OCI-LY1 (cell line): ENCODE data around the gene PDE6D.
A peak's percentile ranks its signal among the peaks of the same experiment; 100 is the strongest.

Experiments
- H2AFZ ChIP-seq: fragments of 200-600 bp; sonication (generic), shearing (Covaris generic); 2 replicates; pipeline ENCODE4 v1.6.0; 2014; ENCODE audit warnings: antibody characterized with exemption, mild to moderate bottlenecking, low read length
- H3F3A ChIP-seq: fragments of 200-600 bp; sonication (generic), shearing (Covaris generic); 2 replicates; pipeline ENCODE4 v1.6.0; 2014; ENCODE audit warnings: mild to moderate bottlenecking, antibody characterized with exemption, low read length, moderate library complexity; ENCODE audit not compliant: insufficient read depth
- H3K27ac ChIP-seq: fragments of 200-600 bp; sonication (generic); 2 replicates; pipeline ENCODE4 v1.5.1; 2014; ENCODE audit warnings: low read length, mixed run types, mild to moderate bottlenecking, low read depth; ENCODE audit not compliant: poor library complexity, severe bottlenecking
- H3K27me3 ChIP-seq: fragments of 200-600 bp; sonication (generic); 2 replicates; pipeline ENCODE4 v1.6.0; 2014; ENCODE audit warnings: antibody characterized with exemption, mild to moderate bottlenecking, low read length, moderate library complexity; ENCODE audit not compliant: insufficient read depth
- H3K36me3 ChIP-seq: fragments of 200-600 bp; sonication (generic); 2 replicates; pipeline ENCODE4 v1.6.1; 2014; ENCODE audit warnings: mild to moderate bottlenecking, antibody characterized with exemption, low read length, moderate library complexity, mixed read lengths; ENCODE audit not compliant: insufficient read depth
- H3K4me1 ChIP-seq: fragments of 200-600 bp; sonication (generic); 2 replicates; pipeline ENCODE4 v1.5.1; 2014; ENCODE audit warnings: mild to moderate bottlenecking, low read length, moderate library complexity; ENCODE audit not compliant: insufficient read depth, severe bottlenecking
- H3K4me2 ChIP-seq: fragments of 200-600 bp; sonication (generic), shearing (Covaris generic); 2 replicates; pipeline ENCODE4 v1.6.1; 2014; ENCODE audit warnings: low read length
- H3K4me3 ChIP-seq: fragments of 200-600 bp; sonication (generic); 2 replicates; pipeline ENCODE4 v1.5.1; 2014; ENCODE audit warnings: low read length, low read depth, mild to moderate bottlenecking, mixed read lengths; ENCODE audit not compliant: poor library complexity, severe bottlenecking
- H3K79me2 ChIP-seq: fragments of 200-600 bp; shearing (Covaris generic); 2 replicates; pipeline ENCODE4 v1.6.1; 2016; ENCODE audit warnings: mixed run types, low read length, mixed read lengths; ENCODE audit not compliant: insufficient read depth
- H3K9ac ChIP-seq: fragments of 200-600 bp; sonication (generic), shearing (Covaris generic); 2 replicates; pipeline ENCODE4 v1.6.1; 2014; ENCODE audit warnings: mild to moderate bottlenecking, low read length, mixed read lengths
- H3K9me2 ChIP-seq: fragments of 200-600 bp; sonication (generic), shearing (Covaris generic); 2 replicates; pipeline ENCODE4 v1.6.1; 2014; ENCODE audit warnings: low read depth, mild to moderate bottlenecking, low read length, mixed read lengths
- H3K9me3 ChIP-seq: fragments of 200-600 bp; shearing (Covaris generic); 2 replicates; pipeline ENCODE4 v1.6.1; 2014; ENCODE audit warnings: low read length, mixed read lengths
- H4K20me1 ChIP-seq: fragments of 200-600 bp; sonication (generic), shearing (Covaris generic); 2 replicates; pipeline ENCODE4 v1.6.0; 2016; ENCODE audit warnings: mild to moderate bottlenecking, low read length; ENCODE audit not compliant: insufficient read depth
- EZH2 ChIP-seq: fragments of 200-600 bp; sonication (generic), shearing (Covaris generic); IDR thresholded peaks from 2 replicates; pipeline ENCODE4 v1.8.0; 2017; ENCODE audit warnings: borderline replicate concordance, mixed run types, mild to moderate bottlenecking, antibody characterized with exemption, low read length, moderate library complexity, mixed read lengths
- TF ChIP-seq, protein P1 (sequence below): fragments of 200-600 bp; sonication (generic), shearing (Covaris generic); IDR thresholded peaks from 2 replicates; pipeline ENCODE4 v1.5.1; 2017; ENCODE audit warnings: mild to moderate bottlenecking, antibody characterized with exemption, low read length, moderate library complexity, mixed read lengths

Gene PDE6D

DNA sequence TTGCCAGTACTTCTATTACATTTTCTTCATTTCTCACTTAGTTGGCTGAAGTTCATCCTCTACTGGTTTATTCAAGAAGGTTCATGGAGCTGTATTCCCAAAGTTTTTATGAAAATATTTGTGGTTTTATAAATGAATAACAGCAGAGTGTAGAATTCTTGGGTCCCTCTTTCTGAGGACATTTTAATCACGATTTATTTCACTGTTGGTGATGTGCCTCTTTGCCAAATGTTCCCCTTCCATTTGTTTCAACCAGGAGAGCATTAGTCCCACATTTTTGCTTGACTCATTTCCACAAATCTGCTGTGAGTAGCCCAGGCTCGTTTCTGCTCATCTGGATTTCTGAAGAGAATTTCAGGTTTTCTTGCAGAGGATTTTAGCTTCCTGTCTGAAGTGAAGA is 25.9 kb upstream of the PDE6D start:
- TF ChIP-seq EZH2 = no peak
- TF ChIP-seq, protein P1, sequence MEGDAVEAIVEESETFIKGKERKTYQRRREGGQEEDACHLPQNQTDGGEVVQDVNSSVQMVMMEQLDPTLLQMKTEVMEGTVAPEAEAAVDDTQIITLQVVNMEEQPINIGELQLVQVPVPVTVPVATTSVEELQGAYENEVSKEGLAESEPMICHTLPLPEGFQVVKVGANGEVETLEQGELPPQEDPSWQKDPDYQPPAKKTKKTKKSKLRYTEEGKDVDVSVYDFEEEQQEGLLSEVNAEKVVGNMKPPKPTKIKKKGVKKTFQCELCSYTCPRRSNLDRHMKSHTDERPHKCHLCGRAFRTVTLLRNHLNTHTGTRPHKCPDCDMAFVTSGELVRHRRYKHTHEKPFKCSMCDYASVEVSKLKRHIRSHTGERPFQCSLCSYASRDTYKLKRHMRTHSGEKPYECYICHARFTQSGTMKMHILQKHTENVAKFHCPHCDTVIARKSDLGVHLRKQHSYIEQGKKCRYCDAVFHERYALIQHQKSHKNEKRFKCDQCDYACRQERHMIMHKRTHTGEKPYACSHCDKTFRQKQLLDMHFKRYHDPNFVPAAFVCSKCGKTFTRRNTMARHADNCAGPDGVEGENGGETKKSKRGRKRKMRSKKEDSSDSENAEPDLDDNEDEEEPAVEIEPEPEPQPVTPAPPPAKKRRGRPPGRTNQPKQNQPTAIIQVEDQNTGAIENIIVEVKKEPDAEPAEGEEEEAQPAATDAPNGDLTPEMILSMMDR = no peak
- Histone ChIP-seq H2AFZ (no peak overlapping the region), H4K20me1 (no peaks in the 10 kb centered on the region), H3K4me3 (no peak overlapping the region), H3F3A (no peaks in the 10 kb centered on the region), H3K27me3 (no peaks in the 10 kb centered on the region), H3K9me3 (no peaks in the 10 kb centered on the region), H3K27ac (no peak overlapping the region), H3K9ac (no peak overlapping the region), H3K4me2 (no peak overlapping the region), H3K36me3 (peaks cover 57% of the 10 kb centered on the region), H3K79me2 (no peaks in the 10 kb centered on the region), H3K9me2 (no peaks in the 10 kb centered on the region), H3K4me1 (no peaks in the 10 kb centered on the region)

DNA sequence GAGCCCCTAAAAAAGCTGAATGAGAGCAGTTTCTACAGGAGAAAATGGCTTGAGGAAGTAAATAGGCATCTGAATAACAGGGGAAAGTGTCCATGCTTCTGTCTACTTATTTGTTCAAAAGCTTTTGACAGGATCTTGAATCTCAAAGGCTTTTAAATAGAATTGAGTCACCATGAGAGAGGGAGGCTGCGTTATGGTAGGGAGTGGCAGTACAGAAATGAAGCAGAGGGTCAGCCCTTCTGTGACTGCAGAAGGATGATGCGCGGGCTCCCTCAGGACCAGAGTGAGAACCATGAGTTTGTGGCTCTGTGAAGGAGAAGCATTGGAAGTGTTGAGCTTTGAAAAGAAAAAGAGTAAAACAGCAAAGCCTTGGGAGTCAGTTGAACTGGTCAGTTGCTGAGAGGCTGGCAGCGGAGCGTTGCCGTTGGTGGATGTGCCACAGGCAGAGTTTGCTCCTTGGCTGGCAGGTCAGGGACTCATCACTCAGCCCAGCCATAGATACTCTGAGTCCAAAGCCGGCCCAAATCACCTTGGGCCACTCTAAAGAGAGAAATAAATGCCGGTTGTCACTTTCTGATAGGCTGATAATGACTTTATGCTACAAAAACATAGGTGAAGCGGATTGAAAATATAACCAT is 22.5 kb upstream of the PDE6D start:
- TF ChIP-seq EZH2 = no peak
- TF ChIP-seq, protein P1 = no peak
- Histone ChIP-seq H3K9ac (no peak overlapping the region), H3F3A (no peaks in the 10 kb centered on the region), H3K9me2 (no peaks in the 10 kb centered on the region), H3K27ac (no peak overlapping the region), H3K27me3 (no peaks in the 10 kb centered on the region), H3K4me3 (no peak overlapping the region), H3K4me2 (no peak overlapping the region), H3K36me3 (peaks cover 64% of the 10 kb centered on the region), H3K9me3 (no peaks in the 10 kb centered on the region), H3K4me1 (no peaks in the 10 kb centered on the region), H4K20me1 (no peaks in the 10 kb centered on the region), H2AFZ (no peak overlapping the region), H3K79me2 (no peaks in the 10 kb centered on the region)

DNA sequence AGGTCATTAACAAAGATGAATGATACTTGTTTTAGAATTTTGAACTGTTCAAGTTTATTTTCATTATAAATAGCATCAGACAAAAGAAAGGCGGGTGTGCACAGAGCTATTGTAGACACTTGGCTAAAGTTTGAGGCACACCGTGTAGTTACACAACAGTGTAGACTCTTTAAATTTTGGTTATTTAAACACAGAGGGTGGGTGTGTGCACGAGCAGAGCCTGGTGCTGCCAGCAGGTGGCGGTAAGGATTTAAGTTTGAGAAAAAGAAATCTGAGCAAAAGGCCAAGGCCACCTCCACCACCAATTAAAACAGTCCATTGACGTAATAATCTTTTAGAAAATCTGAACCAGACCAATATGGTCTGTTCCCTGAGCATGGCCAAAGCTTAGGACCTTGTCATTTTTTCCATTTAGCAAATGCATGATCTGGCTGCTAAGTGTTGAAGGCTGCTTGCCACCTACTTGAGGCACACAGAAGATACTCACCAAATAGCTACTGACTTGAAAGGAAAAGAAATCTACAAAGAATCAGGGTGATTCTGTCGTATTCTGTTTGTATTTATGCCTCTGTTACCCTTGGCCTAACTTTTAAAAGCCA is 19.5 kb upstream of the PDE6D start:
- Histone ChIP-seq H3K9ac (no peak overlapping the region), H3K36me3 (peaks cover 71% of the 10 kb centered on the region), H3K4me1 (no peaks in the 10 kb centered on the region), H3F3A (no peaks in the 10 kb centered on the region), H3K27ac (no peak overlapping the region), H3K79me2 (no peaks in the 10 kb centered on the region), H3K27me3 (no peaks in the 10 kb centered on the region), H3K4me2 (no peak overlapping the region), H4K20me1 (no peaks in the 10 kb centered on the region), H3K4me3 (no peak overlapping the region), H3K9me2 (no peaks in the 10 kb centered on the region), H2AFZ (no peak overlapping the region), H3K9me3 (no peaks in the 10 kb centered on the region)
- TF ChIP-seq, protein P1 = peak; percentile 79
- TF ChIP-seq EZH2 = no peak
